IPS DF 4.7 (cell line): ENCODE results near the gene PWWP2A.
A peak's percentile ranks its signal among the peaks of the same experiment; 100 is the strongest.
"Not testable (repeated sequence)": the region's sequence is repeated elsewhere in the genome, so short reads cannot be mapped to it uniquely, and the experiment has no call there.

Experiments
- DNase-seq: peaks from one replicate; pipeline ENCODE4 v3.0.0-alpha.2; 2013; ENCODE audit warnings: low spot score; ENCODE audit errors: extremely low read depth

PWWP2A gene

GRCh38 chr5:160119142-160119904 lies at the start of gene PWWP2A:
Gene PWWP2A, minus strand, starts transcription at chr5:160119450. Its CDS starts 62 bp downstream, at chr5:160119388.
- peak; percentile 100 for DNase-seq

GRCh38 chr5:160167624-160168165 lies 48.4 kb upstream of the PWWP2A start:
- no peak for DNase-seq

GRCh38 chr5:160166973-160167623 lies 47.8 kb upstream of the PWWP2A start:
- peak; percentile 58 for DNase-seq

- DNase-seq, result peak; percentile 74
Measured at GRCh38 chr5:160166069-160166972, 47.1 kb upstream of the PWWP2A start.

GRCh38 chr5:160165137-160166068 lies 46.2 kb upstream of the PWWP2A start:
- peak; percentile 75 for DNase-seq

GRCh38 chr5:160162910-160163309 lies 43.7 kb upstream of the PWWP2A start:
- no peak for DNase-seq

GRCh38 chr5:160161626-160162025 lies 42.4 kb upstream of the PWWP2A start:
- no peak for DNase-seq

GRCh38 chr5:160160875-160161274 lies 41.6 kb upstream of the PWWP2A start:
- not testable (repeated sequence) for DNase-seq

GRCh38 chr5:160159991-160160792 lies 40.9 kb upstream of the PWWP2A start:
- peak; percentile 82 for DNase-seq

- no peak for DNase-seq
Measured at GRCh38 chr5:160158087-160158486, 38.8 kb upstream of the PWWP2A start.

GRCh38 chr5:160155017-160155750 lies 35.9 kb upstream of the PWWP2A start:
- no peak for DNase-seq

- no peak for DNase-seq
Measured at GRCh38 chr5:160152901-160153300, 33.7 kb upstream of the PWWP2A start.

GRCh38 chr5:160152287-160152686 lies 33.0 kb upstream of the PWWP2A start:
- no peak for DNase-seq

- no peak for DNase-seq
Measured at GRCh38 chr5:160151017-160151416, 31.8 kb upstream of the PWWP2A start.

GRCh38 chr5:160150381-160150780 lies 31.1 kb upstream of the PWWP2A start:
- no peak for DNase-seq

GRCh38 chr5:160144436-160144835 lies 25.2 kb upstream of the PWWP2A start:
- not testable (repeated sequence) for DNase-seq

GRCh38 chr5:160134332-160134731 lies 15.1 kb upstream of the PWWP2A start:
- no peak for DNase-seq

GRCh38 chr5:160133918-160134304 lies 14.7 kb upstream of the PWWP2A start:
- DNase-seq, result no peak
